Neural progenitor cell (in vitro differentiated cells): ENCODE measurements around the gene PAK1.

Experiments used
- EZH2phosphoT487 ChIP-seq: fragments of 200-600 bp; sonication (generic); IDR thresholded peaks from 2 replicates; pipeline ENCODE4 v1.6.1; 2017; ENCODE audit warnings: antibody characterized with exemption
- TF ChIP-seq, protein P1 (sequence below): fragments of 200-600 bp; sonication (generic); IDR thresholded peaks from 2 replicates; pipeline ENCODE4 v1.5.1; 2017; ENCODE audit warnings: antibody characterized with exemption, mild to moderate bottlenecking

DNA sequence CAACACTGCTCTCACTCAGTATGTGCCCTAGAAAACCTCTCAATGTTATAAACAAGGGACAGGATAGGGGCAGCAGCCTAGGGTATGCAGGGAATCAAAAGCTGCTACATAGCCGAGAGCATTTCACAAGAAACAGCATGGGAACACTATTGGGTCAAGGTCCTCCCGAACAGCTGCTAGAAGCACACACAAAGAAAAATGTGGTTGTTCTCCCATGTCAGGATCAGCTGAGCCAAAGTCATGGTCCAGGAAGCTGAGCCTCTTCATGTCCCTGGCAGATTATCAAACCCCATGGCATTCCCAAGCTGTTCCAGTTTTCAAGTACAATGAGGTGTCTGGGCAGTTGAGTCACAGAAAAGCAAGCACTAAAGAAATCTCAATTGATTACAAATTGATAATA is 151.4 kb downstream of the PAK1 start:
- TF ChIP-seq, protein P1, sequence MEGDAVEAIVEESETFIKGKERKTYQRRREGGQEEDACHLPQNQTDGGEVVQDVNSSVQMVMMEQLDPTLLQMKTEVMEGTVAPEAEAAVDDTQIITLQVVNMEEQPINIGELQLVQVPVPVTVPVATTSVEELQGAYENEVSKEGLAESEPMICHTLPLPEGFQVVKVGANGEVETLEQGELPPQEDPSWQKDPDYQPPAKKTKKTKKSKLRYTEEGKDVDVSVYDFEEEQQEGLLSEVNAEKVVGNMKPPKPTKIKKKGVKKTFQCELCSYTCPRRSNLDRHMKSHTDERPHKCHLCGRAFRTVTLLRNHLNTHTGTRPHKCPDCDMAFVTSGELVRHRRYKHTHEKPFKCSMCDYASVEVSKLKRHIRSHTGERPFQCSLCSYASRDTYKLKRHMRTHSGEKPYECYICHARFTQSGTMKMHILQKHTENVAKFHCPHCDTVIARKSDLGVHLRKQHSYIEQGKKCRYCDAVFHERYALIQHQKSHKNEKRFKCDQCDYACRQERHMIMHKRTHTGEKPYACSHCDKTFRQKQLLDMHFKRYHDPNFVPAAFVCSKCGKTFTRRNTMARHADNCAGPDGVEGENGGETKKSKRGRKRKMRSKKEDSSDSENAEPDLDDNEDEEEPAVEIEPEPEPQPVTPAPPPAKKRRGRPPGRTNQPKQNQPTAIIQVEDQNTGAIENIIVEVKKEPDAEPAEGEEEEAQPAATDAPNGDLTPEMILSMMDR = no peak
- TF ChIP-seq EZH2phosphoT487 = no peak
